Myometrial cell (primary cell): ENCODE results near the gene CD247. TPM values are rescaled to one million over a fixed set of nuclear protein-coding genes. Genes with fewer than 3 reads are reported as not detected.

Source experiments
- total RNA-seq: library from RNA; depleted of rRNA; stranded (reverse); fragments of >200 nt; gene quantifications from 2 replicates; pipeline ENCODE4 v1.2.3, GENCODE V29; 2015

The CD247 gene
- total RNA-seq = not detected in 2 replicates

GRCh38 chr1:167518331-167518700, at the start of gene CD247:
Gene CD247 (minus strand): TSS chr1:167518529. CDS start chr1:167518465, 64 bp downstream.

GRCh38 chr1:167553136-167554027, 35.1 kb upstream of the CD247 start, which contains the start of gene CREG1:
Gene CREG1 (minus strand): TSS chr1:167553762.

Other genes with a start within 250 kb of the CD247 start
- gene CREG1, start 35.2 kb upstream of the CD247 start, total RNA-seq = 23.4 and 24.1 TPM in 2 replicates
- gene RCSD1, start 111.7 kb upstream of the CD247 start, total RNA-seq = 0.18 and 0.29 TPM in 2 replicates
- gene MPZL1, start 203.5 kb upstream of the CD247 start, total RNA-seq = 71.2 and 74.6 TPM in 2 replicates